Neural cell (in vitro differentiated cells): ENCODE measurements around the gene FRMD4A. TPM values are rescaled to one million over a fixed set of nuclear protein-coding genes. Genes with fewer than 3 reads are reported as not detected.

Experiments used
- H2AFZ ChIP-seq: fragments of 200-600, 300-800 bp; sonication (generic), shearing (Covaris generic); 2 replicates; pipeline ENCODE4 v1.6.0; 2014; ENCODE audit warnings: low read depth, mild to moderate bottlenecking, antibody characterized with exemption, low read length, moderate library complexity
- H3F3A ChIP-seq: fragments of 200-600 bp; shearing (Covaris generic); 2 replicates; pipeline ENCODE4 v1.6.1; 2016; ENCODE audit warnings: mild to moderate bottlenecking, moderate library complexity, mixed read lengths, antibody characterized with exemption, low read length; ENCODE audit not compliant: insufficient read depth, poor library complexity, severe bottlenecking
- H3K27ac ChIP-seq: fragments of 200-600, 300-800 bp; sonication (generic), shearing (Covaris generic); 2 replicates; pipeline ENCODE4 v1.5.1; 2014; ENCODE audit warnings: mild to moderate bottlenecking, low read length, moderate library complexity
- H3K27me3 ChIP-seq: fragments of 300-800, 200-600 bp; sonication (generic), shearing (Covaris generic); 2 replicates; pipeline ENCODE4 v1.6.0; 2014; ENCODE audit warnings: mild to moderate bottlenecking, low read depth, low read length, moderate library complexity; ENCODE audit not compliant: insufficient read depth
- H3K36me3 ChIP-seq: fragments of 300-800, 200-600 bp; sonication (generic), shearing (Covaris generic); 2 replicates; pipeline ENCODE4 v1.5.1; 2014; ENCODE audit warnings: mild to moderate bottlenecking, antibody characterized with exemption, low read length, moderate library complexity; ENCODE audit not compliant: insufficient read depth
- H3K4me2 ChIP-seq: fragments of 300-800, 200-600 bp; sonication (generic), shearing (Covaris generic); 2 replicates; pipeline ENCODE4 v1.6.0; 2014; ENCODE audit warnings: mild to moderate bottlenecking, low read length
- H3K4me3 ChIP-seq: fragments of 300-800, 200-600 bp; sonication (generic), shearing (Covaris generic); 2 replicates; pipeline ENCODE4 v1.5.1; 2014; ENCODE audit warnings: mild to moderate bottlenecking, low read length, moderate library complexity
- H3K79me2 ChIP-seq: fragments of 200-600 bp; shearing (Covaris generic); replicated peaks from 2 replicates; pipeline ENCODE4 v1.6.0; 2014; ENCODE audit warnings: mild to moderate bottlenecking, low read length, moderate library complexity; ENCODE audit not compliant: insufficient read depth
- H3K9ac ChIP-seq: fragments of 300-800, 200-600 bp; sonication (generic), shearing (Covaris generic); 2 replicates; pipeline ENCODE4 v1.6.1; 2016; ENCODE audit warnings: mild to moderate bottlenecking, low read length, mixed read lengths
- H3K9me2 ChIP-seq: fragments of 200-600 bp; shearing (Covaris generic); 2 replicates; pipeline ENCODE4 v1.6.1; 2016; ENCODE audit warnings: mild to moderate bottlenecking, low read length, mixed read lengths; ENCODE audit not compliant: insufficient read depth
- H3K9me3 ChIP-seq: fragments of 200-600, 300-800 bp; sonication (generic), shearing (Covaris generic); 2 replicates; pipeline ENCODE4 v1.6.1; 2016; ENCODE audit warnings: mild to moderate bottlenecking, mixed run types, low read length, moderate library complexity, mixed read lengths
- H4K20me1 ChIP-seq: fragments of 200-600 bp; shearing (Covaris generic); 2 replicates; pipeline ENCODE4 v1.6.1; 2016; ENCODE audit warnings: mild to moderate bottlenecking, mixed run types; ENCODE audit not compliant: insufficient read depth
- EP300 ChIP-seq: fragments of 450-650 bp; conservative IDR thresholded peaks from 2 replicates; pipeline ENCODE4 v1.6.1; 2014; ENCODE audit warnings: antibody characterized with exemption, mild to moderate bottlenecking, moderate library complexity; ENCODE audit not compliant: poor library complexity, severe bottlenecking
- EZH2 ChIP-seq: fragments of 200-600, 300-800 bp; shearing (Covaris generic), sonication (generic); IDR thresholded peaks from 2 replicates; pipeline ENCODE4 v1.6.1; 2014; ENCODE audit warnings: antibody characterized with exemption, low read length, borderline replicate concordance, mild to moderate bottlenecking; ENCODE audit not compliant: insufficient read depth, poor library complexity, severe bottlenecking
- MXI1 ChIP-seq: fragments of 450-650 bp; conservative IDR thresholded peaks from 2 replicates; pipeline ENCODE4 v1.6.1; 2014; ENCODE audit warnings: antibody characterized with exemption, mild to moderate bottlenecking; ENCODE audit not compliant: poor library complexity, severe bottlenecking
- POLR2AphosphoS5 ChIP-seq: IDR thresholded peaks from 2 replicates; pipeline ENCODE4 v1.6.1; 2012
- RAD21 ChIP-seq: fragments of 450-650 bp; conservative IDR thresholded peaks from 2 replicates; pipeline ENCODE4 v1.6.1; 2014; ENCODE audit warnings: antibody characterized with exemption, mild to moderate bottlenecking, moderate library complexity
- REST ChIP-seq: IDR thresholded peaks from 2 replicates; pipeline ENCODE4 v1.6.1; 2012; ENCODE audit warnings: borderline replicate concordance
- SMC3 ChIP-seq: fragments of 450-650 bp; conservative IDR thresholded peaks from 2 replicates; pipeline ENCODE4 v1.6.1; 2014; ENCODE audit warnings: antibody characterized with exemption, mild to moderate bottlenecking, moderate library complexity; ENCODE audit not compliant: poor library complexity
- TAF1 ChIP-seq: IDR thresholded peaks from 2 replicates; pipeline ENCODE4 v1.6.1; 2012; ENCODE audit warnings: low read depth
- polyA plus RNA-seq: library from polyadenylated mRNA; depleted of rRNA; stranded (reverse); fragments of >200 nt; gene quantifications from 2 replicates; pipeline ENCODE4 v1.2.3, GENCODE V29; 2014
- TF ChIP-seq, protein P1 (sequence below): fragments of 450-650 bp; IDR thresholded peaks from 2 replicates; pipeline ENCODE4 v1.5.1; 2014; ENCODE audit warnings: antibody characterized with exemption, mild to moderate bottlenecking, moderate library complexity; ENCODE audit not compliant: poor library complexity, severe bottlenecking

The FRMD4A gene
- polyA plus RNA-seq, 1 donor from 2014 or later, result 36.5 TPM

DNA sequence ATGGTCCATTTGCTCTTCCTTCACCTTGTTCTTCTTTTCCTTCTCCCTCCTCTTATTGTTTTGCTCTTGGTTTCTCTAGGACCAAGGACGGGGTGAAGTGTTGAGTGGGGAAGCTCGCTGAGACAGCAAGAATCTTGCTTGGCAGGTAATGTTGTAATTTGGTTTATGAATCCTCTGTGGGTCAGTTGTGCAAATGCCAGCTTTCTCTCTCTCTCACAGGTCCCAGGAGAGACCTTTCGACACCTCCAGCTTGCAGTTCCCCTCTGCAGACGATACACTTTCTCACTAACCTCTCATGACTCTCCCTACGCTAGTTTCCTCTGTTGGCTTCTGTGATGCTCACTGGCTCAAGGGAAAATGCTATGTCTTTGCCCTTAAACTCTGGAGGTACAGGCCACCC lies 77.0 kb downstream of the FRMD4A start:
- TF ChIP-seq TAF1, result no peak
- no peak for TF ChIP-seq EZH2
- no peak for TF ChIP-seq EP300
- no peak for TF ChIP-seq POLR2AphosphoS5
- TF ChIP-seq, protein P1, sequence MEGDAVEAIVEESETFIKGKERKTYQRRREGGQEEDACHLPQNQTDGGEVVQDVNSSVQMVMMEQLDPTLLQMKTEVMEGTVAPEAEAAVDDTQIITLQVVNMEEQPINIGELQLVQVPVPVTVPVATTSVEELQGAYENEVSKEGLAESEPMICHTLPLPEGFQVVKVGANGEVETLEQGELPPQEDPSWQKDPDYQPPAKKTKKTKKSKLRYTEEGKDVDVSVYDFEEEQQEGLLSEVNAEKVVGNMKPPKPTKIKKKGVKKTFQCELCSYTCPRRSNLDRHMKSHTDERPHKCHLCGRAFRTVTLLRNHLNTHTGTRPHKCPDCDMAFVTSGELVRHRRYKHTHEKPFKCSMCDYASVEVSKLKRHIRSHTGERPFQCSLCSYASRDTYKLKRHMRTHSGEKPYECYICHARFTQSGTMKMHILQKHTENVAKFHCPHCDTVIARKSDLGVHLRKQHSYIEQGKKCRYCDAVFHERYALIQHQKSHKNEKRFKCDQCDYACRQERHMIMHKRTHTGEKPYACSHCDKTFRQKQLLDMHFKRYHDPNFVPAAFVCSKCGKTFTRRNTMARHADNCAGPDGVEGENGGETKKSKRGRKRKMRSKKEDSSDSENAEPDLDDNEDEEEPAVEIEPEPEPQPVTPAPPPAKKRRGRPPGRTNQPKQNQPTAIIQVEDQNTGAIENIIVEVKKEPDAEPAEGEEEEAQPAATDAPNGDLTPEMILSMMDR, result no peak
- TF ChIP-seq SMC3, result no peak
- no peak for TF ChIP-seq MXI1
- no peak for TF ChIP-seq REST
- TF ChIP-seq RAD21, result no peak
- Histone ChIP-seq H3K27me3 (no peaks in the 10 kb centered on the region), H3K9ac (no peak overlapping the region), H4K20me1 (no peaks in the 10 kb centered on the region), H3K36me3 (no peaks in the 10 kb centered on the region), H3F3A (no peaks in the 10 kb centered on the region), H3K4me2 (no peak overlapping the region), H3K9me3 (no peaks in the 10 kb centered on the region), H3K27ac (no peak overlapping the region), H3K79me2 (no peaks in the 10 kb centered on the region), H3K4me3 (no peak overlapping the region), H3K9me2 (no peaks in the 10 kb centered on the region), H2AFZ (no peak overlapping the region)

DNA sequence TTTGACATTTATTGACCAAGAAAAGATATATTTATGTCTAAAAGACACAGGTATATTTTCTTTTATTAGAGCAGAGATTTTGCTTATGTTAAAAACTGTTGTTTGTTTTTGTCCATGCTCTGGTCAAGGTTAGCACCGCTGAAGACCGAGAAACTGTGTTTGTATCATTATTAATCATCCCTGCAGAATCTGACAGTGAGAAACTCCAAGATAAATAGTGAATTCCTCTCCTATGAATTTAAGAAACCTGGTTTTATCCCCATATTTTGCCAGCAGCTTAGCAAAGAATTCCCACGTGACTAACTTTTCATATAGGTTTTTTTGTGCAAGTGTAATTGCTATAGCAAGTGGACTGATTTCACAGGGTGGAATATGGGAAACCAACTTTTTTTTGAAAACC lies 77.6 kb downstream of the FRMD4A start:
- no peak overlapping the region for H3K4me2 ChIP-seq
- H3K9me3 ChIP-seq, result no peaks in the 10 kb centered on the region
- no peaks in the 10 kb centered on the region for H4K20me1 ChIP-seq
- no peak overlapping the region for H3K27ac ChIP-seq
- H3K79me2 ChIP-seq, result no peaks in the 10 kb centered on the region
- no peak for TF ChIP-seq EP300
- TF ChIP-seq REST, result no peak
- no peak for TF ChIP-seq EZH2
- no peak for TF ChIP-seq POLR2AphosphoS5
- TF ChIP-seq, protein P1, result no peak
- TF ChIP-seq RAD21, result no peak
- TF ChIP-seq TAF1, result no peak
- TF ChIP-seq MXI1, result no peak
- no peak for TF ChIP-seq SMC3
- no peaks in the 10 kb centered on the region for H3F3A ChIP-seq
- H3K36me3 ChIP-seq, result no peaks in the 10 kb centered on the region
- H2AFZ ChIP-seq, result no peak overlapping the region
- H3K9me2 ChIP-seq, result no peaks in the 10 kb centered on the region
- no peaks in the 10 kb centered on the region for H3K27me3 ChIP-seq
- H3K4me3 ChIP-seq, result no peak overlapping the region
- H3K9ac ChIP-seq, result no peak overlapping the region
